HL-60 (cell line): ENCODE measurements around the gene SPATA16.
"Not testable (repeated sequence)": the region's sequence is repeated elsewhere in the genome, so short reads cannot be mapped to it uniquely, and the experiment has no call there.

ENCODE experiments used
- DNase-seq, 2 experiments: peaks; one replicate each; pipeline ENCODE4 v3.0.0-alpha.2; 2010 to 2020; ENCODE audit warnings: low read depth in 1 of 2, low spot score in 1 of 2
- H3K27ac ChIP-seq: fragments of 250-450 bp; sonication (Bioruptor Pico); replicated peaks from 2 replicates; pipeline ENCODE4 v1.5.1; 2020; ENCODE audit warnings: mild to moderate bottlenecking, moderate library complexity
- H3K27me3 ChIP-seq: fragments of 250-450 bp; sonication (Bioruptor Pico); 2 replicates; pipeline ENCODE4 v1.5.1; 2021; ENCODE audit warnings: mild to moderate bottlenecking, moderate library complexity; ENCODE audit not compliant: insufficient read depth, poor library complexity, severe bottlenecking
- H3K4me3 ChIP-seq: replicated peaks from 2 replicates; pipeline ENCODE4 v1.5.1; 2011; ENCODE audit warnings: mild to moderate bottlenecking, control low read depth, low read length; ENCODE audit not compliant: insufficient read depth
- GABPA ChIP-seq: IDR thresholded peaks from 2 replicates; pipeline ENCODE4 v1.6.1; 2012; ENCODE audit warnings: low read depth
- POLR2AphosphoS5 ChIP-seq: IDR thresholded peaks from 2 replicates; pipeline ENCODE4 v1.6.1; 2012; ENCODE audit warnings: low read depth
- SPI1 ChIP-seq: IDR thresholded peaks from 2 replicates; pipeline ENCODE4 v1.6.1; 2012; ENCODE audit warnings: low read depth, mild to moderate bottlenecking, borderline replicate concordance
- long read RNA-seq: library from polyadenylated mRNA; unstranded; transcript quantifications from one replicate; pipeline ENCODE4 v2.0.0, GENCODE V29; 2020
- TF ChIP-seq, protein P1 (sequence below): IDR thresholded peaks from one replicate; pipeline ENCODE4 v1.5.1; 2011; ENCODE audit warnings: low read length, control low read depth, inconsistent platforms; ENCODE audit not compliant: insufficient read depth
- TF ChIP-seq, protein P2 (sequence below): IDR thresholded peaks from 2 replicates; pipeline ENCODE4 v1.6.1; 2012; ENCODE audit warnings: low read depth; ENCODE audit not compliant: insufficient replicate concordance

The SPATA16 gene, protein sequence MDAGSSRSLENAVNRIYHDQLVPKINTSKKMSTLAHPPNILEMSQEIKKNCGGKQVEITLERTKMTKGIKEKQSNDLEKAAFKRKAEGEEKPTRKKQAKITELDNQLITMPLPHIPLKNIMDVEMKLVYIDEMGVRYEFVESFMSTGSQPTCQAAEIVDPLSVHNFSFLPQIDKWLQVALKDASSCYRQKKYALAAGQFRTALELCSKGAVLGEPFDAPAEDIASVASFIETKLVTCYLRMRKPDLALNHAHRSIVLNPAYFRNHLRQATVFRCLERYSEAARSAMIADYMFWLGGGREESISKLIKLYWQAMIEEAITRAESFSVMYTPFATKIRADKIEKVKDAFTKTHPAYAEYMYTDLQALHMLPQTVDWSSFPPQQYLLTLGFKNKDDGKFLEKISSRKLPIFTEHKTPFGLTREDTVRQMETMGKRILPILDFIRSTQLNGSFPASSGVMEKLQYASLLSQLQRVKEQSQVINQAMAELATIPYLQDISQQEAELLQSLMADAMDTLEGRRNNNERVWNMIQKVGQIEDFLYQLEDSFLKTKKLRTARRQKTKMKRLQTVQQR
- long read RNA-seq, partial matches to known transcripts = 0 of 2 reads
- long read RNA-seq, other reads (novel, unspliced or antisense) = 2 of 2 reads

DNA sequence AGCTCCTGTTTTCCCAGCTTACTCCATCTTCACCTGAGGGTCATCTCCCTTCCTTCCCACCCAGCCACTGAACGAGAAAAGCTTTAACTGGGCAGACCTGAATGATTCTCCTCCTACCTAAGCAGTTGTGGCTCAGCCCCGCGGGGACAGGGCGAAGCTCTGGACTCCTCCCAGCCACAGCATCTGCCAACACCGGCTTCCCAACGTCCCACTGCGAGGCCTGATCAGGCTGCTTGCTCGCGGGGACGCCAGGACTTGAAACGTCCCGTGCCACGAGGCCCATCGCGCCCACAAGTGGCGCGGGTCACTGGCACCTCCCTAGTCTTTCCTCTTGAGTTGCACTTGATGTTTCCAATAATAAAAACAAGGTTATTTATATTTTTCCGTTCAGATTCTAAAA is at the start of gene SPATA16:
Gene SPATA16, minus strand, starts transcription at position 250 of the 400 bp plus-strand sequence. CDS start 23,504 bp downstream, outside the sequence.
- Histone ChIP-seq H3K4me3 (no peak within 1 kb of the TSS), H3K27me3 (peaks cover 2% of the 10 kb centered on the region), H3K27ac (no peak within 1 kb of the TSS)
- DNase-seq = no peak
- TF ChIP-seq SPI1 (no peak), POLR2AphosphoS5 (no peak), GABPA (no peak)
- TF ChIP-seq, protein P1, sequence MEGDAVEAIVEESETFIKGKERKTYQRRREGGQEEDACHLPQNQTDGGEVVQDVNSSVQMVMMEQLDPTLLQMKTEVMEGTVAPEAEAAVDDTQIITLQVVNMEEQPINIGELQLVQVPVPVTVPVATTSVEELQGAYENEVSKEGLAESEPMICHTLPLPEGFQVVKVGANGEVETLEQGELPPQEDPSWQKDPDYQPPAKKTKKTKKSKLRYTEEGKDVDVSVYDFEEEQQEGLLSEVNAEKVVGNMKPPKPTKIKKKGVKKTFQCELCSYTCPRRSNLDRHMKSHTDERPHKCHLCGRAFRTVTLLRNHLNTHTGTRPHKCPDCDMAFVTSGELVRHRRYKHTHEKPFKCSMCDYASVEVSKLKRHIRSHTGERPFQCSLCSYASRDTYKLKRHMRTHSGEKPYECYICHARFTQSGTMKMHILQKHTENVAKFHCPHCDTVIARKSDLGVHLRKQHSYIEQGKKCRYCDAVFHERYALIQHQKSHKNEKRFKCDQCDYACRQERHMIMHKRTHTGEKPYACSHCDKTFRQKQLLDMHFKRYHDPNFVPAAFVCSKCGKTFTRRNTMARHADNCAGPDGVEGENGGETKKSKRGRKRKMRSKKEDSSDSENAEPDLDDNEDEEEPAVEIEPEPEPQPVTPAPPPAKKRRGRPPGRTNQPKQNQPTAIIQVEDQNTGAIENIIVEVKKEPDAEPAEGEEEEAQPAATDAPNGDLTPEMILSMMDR = no peak
- TF ChIP-seq, protein P2, sequence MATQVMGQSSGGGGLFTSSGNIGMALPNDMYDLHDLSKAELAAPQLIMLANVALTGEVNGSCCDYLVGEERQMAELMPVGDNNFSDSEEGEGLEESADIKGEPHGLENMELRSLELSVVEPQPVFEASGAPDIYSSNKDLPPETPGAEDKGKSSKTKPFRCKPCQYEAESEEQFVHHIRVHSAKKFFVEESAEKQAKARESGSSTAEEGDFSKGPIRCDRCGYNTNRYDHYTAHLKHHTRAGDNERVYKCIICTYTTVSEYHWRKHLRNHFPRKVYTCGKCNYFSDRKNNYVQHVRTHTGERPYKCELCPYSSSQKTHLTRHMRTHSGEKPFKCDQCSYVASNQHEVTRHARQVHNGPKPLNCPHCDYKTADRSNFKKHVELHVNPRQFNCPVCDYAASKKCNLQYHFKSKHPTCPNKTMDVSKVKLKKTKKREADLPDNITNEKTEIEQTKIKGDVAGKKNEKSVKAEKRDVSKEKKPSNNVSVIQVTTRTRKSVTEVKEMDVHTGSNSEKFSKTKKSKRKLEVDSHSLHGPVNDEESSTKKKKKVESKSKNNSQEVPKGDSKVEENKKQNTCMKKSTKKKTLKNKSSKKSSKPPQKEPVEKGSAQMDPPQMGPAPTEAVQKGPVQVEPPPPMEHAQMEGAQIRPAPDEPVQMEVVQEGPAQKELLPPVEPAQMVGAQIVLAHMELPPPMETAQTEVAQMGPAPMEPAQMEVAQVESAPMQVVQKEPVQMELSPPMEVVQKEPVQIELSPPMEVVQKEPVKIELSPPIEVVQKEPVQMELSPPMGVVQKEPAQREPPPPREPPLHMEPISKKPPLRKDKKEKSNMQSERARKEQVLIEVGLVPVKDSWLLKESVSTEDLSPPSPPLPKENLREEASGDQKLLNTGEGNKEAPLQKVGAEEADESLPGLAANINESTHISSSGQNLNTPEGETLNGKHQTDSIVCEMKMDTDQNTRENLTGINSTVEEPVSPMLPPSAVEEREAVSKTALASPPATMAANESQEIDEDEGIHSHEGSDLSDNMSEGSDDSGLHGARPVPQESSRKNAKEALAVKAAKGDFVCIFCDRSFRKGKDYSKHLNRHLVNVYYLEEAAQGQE = no peak

DNA sequence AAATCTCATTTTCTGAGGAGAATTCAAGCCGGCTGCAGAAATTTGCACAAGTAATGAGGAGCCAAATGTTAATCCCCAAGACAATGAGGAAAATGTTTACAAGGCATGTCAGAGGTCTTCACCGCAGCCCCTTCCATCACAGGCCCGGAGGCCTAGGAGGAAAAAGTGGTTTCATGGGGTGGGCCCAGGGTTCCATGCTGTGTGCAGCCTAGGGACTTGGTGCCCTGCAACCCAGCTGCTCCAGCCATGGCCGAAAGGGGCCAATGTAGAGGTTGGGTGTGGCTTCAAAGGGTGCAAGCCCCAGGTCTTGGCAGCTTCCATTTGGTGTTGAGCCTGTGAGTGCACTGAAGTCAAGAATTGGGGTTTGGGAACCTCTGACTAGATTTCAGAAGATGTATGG is 42.0 kb upstream of the SPATA16 start:
- H3K27ac ChIP-seq, DNase-seq, H3K4me3 ChIP-seq, H3K27me3 ChIP-seq: not testable (repeated sequence)

DNA sequence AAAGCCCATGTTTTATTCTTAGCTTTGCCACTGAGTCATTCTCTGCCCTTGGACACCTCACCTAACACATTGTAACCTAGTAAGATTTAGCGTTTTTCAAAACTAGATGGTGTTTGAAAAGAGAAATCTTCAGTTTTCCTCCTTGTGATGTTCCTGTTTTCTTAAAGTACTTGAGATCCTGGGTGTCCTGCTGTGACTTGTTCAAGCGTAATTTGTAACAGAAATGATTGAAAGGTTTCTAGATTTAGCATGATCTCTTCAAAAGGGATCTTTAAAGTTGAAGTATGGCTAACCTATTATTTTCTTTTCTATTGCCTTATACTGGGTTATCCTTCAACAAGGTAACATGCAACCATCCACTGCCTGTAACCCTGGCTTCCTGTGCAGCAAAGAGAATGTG is 32.6 kb upstream of the SPATA16 start:
- Histone ChIP-seq H3K4me3 (no peak overlapping the region), H3K27ac (no peak overlapping the region), H3K27me3 (no peaks in the 10 kb centered on the region)
- TF ChIP-seq, protein P1 = no peak
- TF ChIP-seq, protein P2 = no peak
- TF ChIP-seq GABPA (no peak), POLR2AphosphoS5 (no peak), SPI1 (no peak)
- DNase-seq = no peak

DNA sequence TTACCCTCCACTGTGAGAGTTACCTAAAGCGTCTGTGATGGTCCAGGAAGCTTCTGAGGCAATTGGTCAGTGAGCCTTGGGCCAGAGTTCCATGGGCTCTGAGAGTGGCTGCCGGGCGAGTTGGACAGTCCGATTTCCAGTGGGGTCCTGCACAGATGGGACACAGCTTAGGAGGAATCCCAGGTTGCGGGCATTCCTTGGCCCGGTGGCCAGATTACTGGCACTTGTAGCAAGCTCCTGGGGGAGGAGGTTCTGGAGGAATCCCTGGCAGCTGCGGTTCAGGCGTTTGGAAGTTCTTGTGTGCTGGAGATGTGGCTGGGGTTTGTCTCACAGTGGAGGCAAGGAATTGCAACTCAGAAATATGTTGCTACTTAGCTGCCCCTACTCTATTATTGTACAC is 18.1 kb upstream of the SPATA16 start:
- DNase-seq, H3K27ac ChIP-seq, H3K27me3 ChIP-seq, H3K4me3 ChIP-seq: not testable (repeated sequence)

DNA sequence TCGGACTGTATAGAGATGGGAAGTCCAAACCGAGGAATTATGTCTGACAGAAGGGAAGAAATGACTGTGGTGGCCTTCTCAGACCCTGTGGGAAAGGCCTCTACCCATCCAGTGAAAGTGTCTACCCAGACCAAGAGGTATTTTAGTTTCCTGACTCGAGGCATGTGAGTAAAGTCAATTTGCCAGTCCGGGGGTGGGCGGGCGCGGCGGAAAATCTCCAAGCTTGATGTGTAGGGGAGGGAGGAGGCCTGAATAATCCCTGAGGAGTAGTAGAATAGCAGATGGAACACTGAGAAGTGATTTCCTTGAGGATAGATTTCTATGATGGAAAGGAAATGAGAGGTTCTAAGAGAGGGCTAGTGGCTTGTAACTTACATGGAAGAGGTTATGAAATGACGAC is 15.5 kb upstream of the SPATA16 start:
- not testable (repeated sequence) for DNase-seq, H3K27ac ChIP-seq, H3K27me3 ChIP-seq

More for the DNA sequence above, 15.5 kb upstream of the SPATA16 start:
- not testable (repeated sequence) for H3K4me3 ChIP-seq
